RKO (cell line): ENCODE data around the gene PLA2R1.

Experiments
- DNase-seq: peaks from one replicate; pipeline ENCODE4 v3.0.0-alpha.2; 2016; ENCODE audit warnings: low spot score

PLA2R1 gene

GRCh38 chr2:159895258-159896065 is 167.0 kb downstream of the PLA2R1 start:
- no peak for DNase-seq

- no peak for DNase-seq
These were observed 168.1 kb downstream of the PLA2R1 start for GRCh38 chr2:159894145-159894838.

DNA sequence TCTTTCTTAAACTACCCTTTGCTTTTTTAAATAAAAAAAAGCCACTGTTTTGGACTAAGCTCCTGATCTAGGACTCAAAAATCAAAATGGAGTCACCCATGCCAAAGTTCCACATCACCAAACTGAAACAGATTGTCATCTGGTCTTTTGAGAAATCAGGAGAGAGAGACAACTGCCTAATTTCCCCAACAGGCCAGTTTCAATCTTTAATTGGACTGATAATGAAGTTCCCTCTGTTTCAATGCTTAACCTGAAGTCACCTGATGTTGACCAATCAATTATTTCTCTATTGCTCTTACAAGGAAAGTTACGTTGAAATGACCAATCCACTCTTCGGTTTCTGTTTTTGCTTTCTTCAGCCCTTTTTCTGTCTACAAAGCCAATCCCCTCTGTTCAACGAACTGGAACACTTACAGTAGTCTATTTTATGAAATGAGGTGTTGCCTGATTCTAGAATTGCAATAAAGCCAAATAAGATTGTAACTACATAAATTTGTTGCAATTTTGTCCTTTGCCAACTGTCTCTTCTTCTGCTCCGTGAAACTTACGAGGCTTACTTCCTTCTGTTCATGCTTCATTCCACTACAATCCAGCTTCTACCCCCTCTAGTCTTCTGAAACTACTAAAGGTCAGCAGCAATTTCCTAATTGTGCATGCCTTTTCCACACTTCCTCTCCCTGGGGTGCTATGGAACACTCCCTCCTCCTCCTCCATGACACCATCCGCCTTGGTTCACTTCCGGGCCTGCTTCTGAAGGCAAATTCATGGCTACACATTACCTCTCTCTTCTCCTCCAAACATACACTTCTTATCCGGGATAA is 169.2 kb downstream of the PLA2R1 start:
- no peak for DNase-seq

- DNase-seq = peak; percentile 59
These were observed 170.3 kb downstream of the PLA2R1 start for GRCh38 chr2:159891917-159892730.

DNA sequence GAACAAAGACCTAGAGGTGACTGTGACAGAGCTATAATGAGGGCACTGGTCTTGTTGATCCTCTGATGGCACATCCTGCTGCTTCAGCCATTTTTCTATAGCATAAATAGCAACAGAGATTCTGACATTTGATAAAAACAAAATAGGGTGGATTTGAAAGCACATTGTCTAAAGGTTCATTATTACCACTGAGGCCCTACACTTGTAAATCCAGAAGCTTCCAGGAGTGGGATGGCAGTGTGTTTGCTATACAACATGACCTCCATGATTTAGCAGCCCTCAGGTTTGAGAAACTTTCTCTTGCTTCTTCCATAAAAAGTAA is 171.2 kb downstream of the PLA2R1 start:
- DNase-seq = no peak

DNA sequence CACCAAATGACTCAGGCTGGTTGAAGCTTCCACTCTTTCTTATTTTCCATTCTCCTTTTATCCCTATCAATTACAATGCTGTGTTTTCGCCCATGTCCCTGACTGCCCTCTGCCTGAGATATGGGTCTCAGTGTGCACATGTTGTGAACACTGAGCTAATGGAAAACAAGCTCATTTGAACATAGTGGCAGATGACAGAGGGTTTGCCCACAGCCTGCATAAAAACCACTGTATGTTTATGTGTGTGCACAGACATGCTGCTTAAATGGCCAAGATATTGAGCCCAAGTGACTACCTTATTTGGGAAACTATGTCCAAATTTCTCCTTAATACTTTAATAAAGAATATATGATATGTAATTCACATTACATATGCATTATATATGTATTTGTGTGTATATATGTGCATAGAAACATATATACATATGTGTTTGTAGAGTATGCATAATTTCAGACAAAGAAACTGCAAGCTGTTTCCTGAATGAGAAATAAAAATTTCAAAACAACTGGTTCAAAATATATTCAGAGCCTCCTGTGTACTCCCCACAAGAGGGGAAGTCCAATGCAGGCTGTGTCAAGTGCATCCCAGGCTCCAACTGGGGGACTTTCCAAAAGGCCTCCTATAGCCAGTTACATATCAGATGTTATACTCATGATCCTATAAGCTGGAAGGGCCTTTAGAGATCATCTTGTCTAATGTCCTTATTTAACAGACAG is 171.7 kb downstream of the PLA2R1 start:
- no peak for DNase-seq

DNA sequence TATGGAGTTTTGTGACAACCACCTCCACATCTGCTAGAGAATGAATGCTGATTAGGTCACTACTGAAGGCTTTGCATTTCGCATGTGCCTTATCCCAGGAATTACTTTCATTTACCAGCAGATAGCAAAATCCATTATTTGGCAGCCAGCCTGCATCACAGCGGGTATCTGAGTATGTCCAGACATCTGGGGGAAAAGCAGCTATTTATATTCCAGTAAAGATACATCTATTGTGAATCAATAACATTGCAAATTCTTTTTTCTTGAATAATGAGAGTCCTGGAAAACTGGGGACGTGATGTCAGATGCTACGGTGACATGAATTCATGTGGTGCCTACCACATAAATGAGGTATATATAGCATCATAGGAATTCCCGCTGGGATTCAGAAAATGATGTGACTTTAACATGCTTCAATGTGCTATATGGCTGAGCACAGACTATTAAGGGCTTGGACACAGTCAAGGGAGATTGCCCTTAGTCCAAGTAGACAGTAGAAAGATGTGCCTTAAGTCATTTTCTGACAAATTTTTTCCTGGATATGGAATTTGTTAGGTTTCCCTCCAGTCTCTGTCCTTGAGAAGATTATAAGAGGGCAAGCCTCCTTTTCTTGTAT is 180.2 kb downstream of the PLA2R1 start:
- no peak for DNase-seq
